HL-60 (cell line): Measurements from ENCODE around the gene UQCRC2.

Experiments used
- DNase-seq, 2 experiments: peaks; one replicate each; pipeline ENCODE4 v3.0.0-alpha.2; 2010 to 2020; ENCODE audit warnings: low read depth in 1 of 2, low spot score in 1 of 2
- H3K27ac ChIP-seq: fragments of 250-450 bp; sonication (Bioruptor Pico); replicated peaks from 2 replicates; pipeline ENCODE4 v1.5.1; 2020; ENCODE audit warnings: mild to moderate bottlenecking, moderate library complexity
- H3K27me3 ChIP-seq: fragments of 250-450 bp; sonication (Bioruptor Pico); 2 replicates; pipeline ENCODE4 v1.5.1; 2021; ENCODE audit warnings: mild to moderate bottlenecking, moderate library complexity; ENCODE audit not compliant: insufficient read depth, poor library complexity, severe bottlenecking
- H3K4me3 ChIP-seq: replicated peaks from 2 replicates; pipeline ENCODE4 v1.5.1; 2011; ENCODE audit warnings: mild to moderate bottlenecking, control low read depth, low read length; ENCODE audit not compliant: insufficient read depth
- CTCF ChIP-seq: IDR thresholded peaks from one replicate; pipeline ENCODE4 v1.5.1; 2011; ENCODE audit warnings: low read length, control low read depth, inconsistent platforms; ENCODE audit not compliant: insufficient read depth
- GABPA ChIP-seq: IDR thresholded peaks from 2 replicates; pipeline ENCODE4 v1.6.1; 2012; ENCODE audit warnings: low read depth
- POLR2AphosphoS5 ChIP-seq: IDR thresholded peaks from 2 replicates; pipeline ENCODE4 v1.6.1; 2012; ENCODE audit warnings: low read depth
- REST ChIP-seq: IDR thresholded peaks from 2 replicates; pipeline ENCODE4 v1.6.1; 2012; ENCODE audit warnings: low read depth; ENCODE audit not compliant: insufficient replicate concordance
- SPI1 ChIP-seq: IDR thresholded peaks from 2 replicates; pipeline ENCODE4 v1.6.1; 2012; ENCODE audit warnings: low read depth, mild to moderate bottlenecking, borderline replicate concordance

UQCRC2 gene

GRCh38 chr16:22004341-22004740 is 51.2 kb downstream of the UQCRC2 start:
- TF ChIP-seq REST (no peak), CTCF (no peak), POLR2AphosphoS5 (no peak), SPI1 (no peak), GABPA (no peak)
- H3K4me3 ChIP-seq = no peak overlapping the region
- H3K27ac ChIP-seq = no peak overlapping the region
- DNase-seq = no peak
- H3K27me3 ChIP-seq = no peaks in the 10 kb centered on the region

- TF ChIP-seq CTCF = no peak
- no peak for TF ChIP-seq GABPA
- TF ChIP-seq REST = no peak
- TF ChIP-seq SPI1 = no peak
- TF ChIP-seq POLR2AphosphoS5 = no peak
- Histone ChIP-seq H3K27ac (no peak overlapping the region), H3K27me3 (no peaks in the 10 kb centered on the region), H3K4me3 (no peak overlapping the region)
- no peak for DNase-seq
Measured at GRCh38 chr16:22005746-22006145, 52.6 kb downstream of the UQCRC2 start.

- Histone ChIP-seq H3K4me3 (no peak overlapping the region), H3K27ac (no peak overlapping the region), H3K27me3 (no peaks in the 10 kb centered on the region)
- TF ChIP-seq SPI1 (no peak), GABPA (no peak), CTCF (no peak), POLR2AphosphoS5 (no peak), REST (no peak)
- no peak for DNase-seq
Measured at GRCh38 chr16:22006636-22007035, 53.5 kb downstream of the UQCRC2 start.
